ENCODE measurements around the gene LVRN.

The LVRN gene

GRCh38 chr5:116075191-116075831 is 113.0 kb downstream of the LVRN start:
- Histone ChIP-seq H3K9ac (ENCODE audit: low read length) (no peak overlapping the region), H3K27me3 (ENCODE audit: control insufficient read depth, insufficient read depth, low read length) (no peaks in the 10 kb centered on the region), H3K36me3 (ENCODE audit: control insufficient read depth, low read depth, low read length) (no peaks in the 10 kb centered on the region), H3K4me3 (ENCODE audit: low read length) (no peak overlapping the region), H3K4me1 (ENCODE audit: control insufficient read depth, low read depth, low read length) (no peaks in the 10 kb centered on the region), H3K9me3 (ENCODE audit: control insufficient read depth, low read depth, low read length) (no peaks in the 10 kb centered on the region), H3K27ac (ENCODE audit: low read length) (no peak overlapping the region)

- Histone ChIP-seq H3K27ac (ENCODE audit: low read length) (no peak overlapping the region), H3K4me1 (ENCODE audit: control insufficient read depth, low read depth, low read length) (no peaks in the 10 kb centered on the region), H3K36me3 (ENCODE audit: control insufficient read depth, low read depth, low read length) (no peaks in the 10 kb centered on the region), H3K9me3 (ENCODE audit: control insufficient read depth, low read depth, low read length) (no peaks in the 10 kb centered on the region), H3K27me3 (ENCODE audit: control insufficient read depth, insufficient read depth, low read length) (no peaks in the 10 kb centered on the region), H3K9ac (ENCODE audit: low read length) (no peak overlapping the region), H3K4me3 (ENCODE audit: low read length) (no peak overlapping the region)
These were observed 114.2 kb downstream of the LVRN start for GRCh38 chr5:116076496-116076895.

All from iPS-18a (cell line).